ENCODE data around the gene RNF220. TPM values are rescaled to one million over a fixed set of nuclear protein-coding genes. Genes with fewer than 3 reads are reported as not detected.

The RNF220 gene
- total RNA-seq, 1 experiment from 2014 or later = 68.7 TPM

DNA sequence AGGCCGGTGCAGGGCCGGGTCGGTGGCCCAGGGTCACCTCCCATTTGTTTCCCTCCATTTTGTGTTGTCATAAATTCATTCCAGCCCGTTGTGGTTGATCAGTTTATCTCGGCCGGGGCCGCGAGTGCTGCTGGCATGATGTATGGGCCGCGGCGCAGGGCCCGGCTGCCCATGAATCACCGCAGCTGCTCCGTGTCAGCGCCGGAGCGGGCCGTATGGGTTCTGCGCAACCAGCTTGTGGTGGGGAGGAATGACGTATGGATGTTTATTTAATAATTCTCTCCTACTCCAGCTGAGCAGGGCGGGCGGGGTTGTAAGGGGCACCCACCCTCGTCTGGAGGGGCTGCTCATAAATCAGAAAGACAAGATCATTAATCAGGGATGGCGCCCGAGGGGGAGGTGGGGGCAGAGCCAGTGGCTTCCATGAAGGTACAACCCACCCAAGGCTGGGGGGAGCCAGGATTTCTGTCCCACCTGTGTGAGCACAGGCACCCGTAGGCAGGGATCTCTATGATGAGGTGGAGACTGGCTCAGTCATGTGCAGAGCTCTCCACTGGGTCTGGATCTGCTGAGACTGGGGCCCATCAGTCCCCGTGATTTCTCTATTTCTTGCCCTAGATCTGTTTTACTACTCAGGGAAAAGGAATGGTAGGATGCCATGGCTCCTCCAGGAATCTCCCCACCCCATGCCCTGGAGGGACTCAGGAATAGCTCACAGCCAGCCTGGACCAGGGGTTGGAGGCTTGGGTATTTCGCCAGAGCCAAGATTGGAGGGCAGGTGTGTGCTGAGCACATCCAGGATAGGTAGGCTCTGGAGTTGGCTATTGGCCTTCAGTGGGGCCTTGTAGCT lies 241.4 kb downstream of the RNF220 start:
- no TSS peak for BruUV-seq (replicated peaks)
- no peak overlapping the region for H3K4me3 Mint-ChIP-seq (ENCODE audit: low read depth, unreplicated experiment)
- no peak for TF ChIP-seq CTCF (IDR thresholded peaks at IDR 0.05; ENCODE audit: unreplicated experiment)
- no peaks in the 10 kb centered on the region for H3K4me1 Mint-ChIP-seq (ENCODE audit: low read depth, unreplicated experiment)
- peaks cover 28% of the 10 kb centered on the region for H3K36me3 Mint-ChIP-seq (ENCODE audit: insufficient read depth, unreplicated experiment)
- no peaks in the 10 kb centered on the region for H3K27me3 Mint-ChIP-seq (ENCODE audit: unreplicated experiment)
- no peak overlapping the region for H3K27ac Mint-ChIP-seq (ENCODE audit: unreplicated experiment)
- CTCF ChIA-PET = interaction anchor here (0.5 kb wide), 1 partner anchor 638 kb away, joined by 7 read pairs; no protein-coding TSS in a partner anchor
- no peak for DNase-seq
- H3K9me3 Mint-ChIP-seq (ENCODE audit: low read depth, unreplicated experiment) = no peaks in the 10 kb centered on the region
- intact Hi-C loops (cut with micrococcal nuclease; ENCODE audit: unreplicated experiment) = no loop called here

DNA sequence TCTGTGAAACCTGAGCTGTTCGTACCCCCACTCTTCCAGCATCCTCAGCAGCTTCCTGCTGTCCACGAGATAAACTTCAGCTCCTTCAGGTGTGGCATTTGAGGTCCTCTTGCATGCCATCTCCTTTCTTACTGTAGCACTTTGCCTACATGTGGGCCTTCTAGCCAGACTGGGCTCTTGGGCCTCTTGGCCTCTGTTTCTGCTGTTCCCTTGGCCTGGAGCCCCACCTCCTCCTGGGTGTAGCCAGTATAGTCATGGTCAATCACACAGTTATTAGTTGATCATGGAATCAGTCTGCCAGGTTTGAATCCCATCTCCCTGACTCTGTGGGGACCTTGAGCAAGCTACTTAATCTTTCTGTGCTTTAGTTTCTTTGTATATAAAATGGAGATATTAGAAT lies 242.8 kb downstream of the RNF220 start:
- H3K9me3 Mint-ChIP-seq (ENCODE audit: low read depth, unreplicated experiment) = no peaks in the 10 kb centered on the region
- no peak overlapping the region for H3K27ac Mint-ChIP-seq (ENCODE audit: unreplicated experiment)
- intact Hi-C loops (cut with micrococcal nuclease; ENCODE audit: unreplicated experiment) = no loop called here
- no peak overlapping the region for H3K4me3 Mint-ChIP-seq (ENCODE audit: low read depth, unreplicated experiment)
- no peak for DNase-seq
- no peak for TF ChIP-seq CTCF (IDR thresholded peaks at IDR 0.05; ENCODE audit: unreplicated experiment)
- H3K4me1 Mint-ChIP-seq (ENCODE audit: low read depth, unreplicated experiment) = no peaks in the 10 kb centered on the region
- CTCF ChIA-PET = interaction anchor here (0.8 kb wide), 1 partner anchor 38 kb away, joined by 3 read pairs; no protein-coding TSS in a partner anchor
- H3K27me3 Mint-ChIP-seq (ENCODE audit: unreplicated experiment) = no peaks in the 10 kb centered on the region
- H3K36me3 Mint-ChIP-seq (ENCODE audit: insufficient read depth, unreplicated experiment) = peaks cover 26% of the 10 kb centered on the region
- no TSS peak for BruUV-seq (replicated peaks)

- CTCF ChIA-PET = interaction anchor here (0.8 kb wide), 1 partner anchor 39 kb away, joined by 3 read pairs; no protein-coding TSS in a partner anchor
- H3K4me1 Mint-ChIP-seq (ENCODE audit: low read depth, unreplicated experiment) = no peaks in the 10 kb centered on the region
Observed at GRCh38 chr1:44648529-44649250, 243.6 kb downstream of the RNF220 start.

GRCh38 chr1:44649788-44650158 lies 244.7 kb downstream of the RNF220 start:
- Mint-ChIP-seq H3K4me3 (ENCODE audit: low read depth, unreplicated experiment) (no peak overlapping the region), H3K4me1 (ENCODE audit: low read depth, unreplicated experiment) (no peaks in the 10 kb centered on the region), H3K36me3 (ENCODE audit: insufficient read depth, unreplicated experiment) (peaks cover 18% of the 10 kb centered on the region), H3K27ac (ENCODE audit: unreplicated experiment) (no peak overlapping the region), H3K27me3 (ENCODE audit: unreplicated experiment) (no peaks in the 10 kb centered on the region), H3K9me3 (ENCODE audit: low read depth, unreplicated experiment) (no peaks in the 10 kb centered on the region)
- no TSS peak for BruUV-seq (replicated peaks)
- no peak for DNase-seq
- CTCF ChIA-PET = no interaction called here
- intact Hi-C loops (cut with micrococcal nuclease; ENCODE audit: unreplicated experiment) = no loop called here
- TF ChIP-seq CTCF (IDR thresholded peaks at IDR 0.05; ENCODE audit: unreplicated experiment) = no peak

More at GRCh38 chr1:44648529-44649250, 243.6 kb downstream of the RNF220 start:
- no peak for DNase-seq
- H3K27me3 Mint-ChIP-seq (ENCODE audit: unreplicated experiment) = no peaks in the 10 kb centered on the region
- intact Hi-C loops (cut with micrococcal nuclease; ENCODE audit: unreplicated experiment) = no loop called here
- BruUV-seq (replicated peaks) = no TSS peak
- TF ChIP-seq CTCF (IDR thresholded peaks at IDR 0.05; ENCODE audit: unreplicated experiment) = no peak
- no peak overlapping the region for H3K27ac Mint-ChIP-seq (ENCODE audit: unreplicated experiment)
- H3K9me3 Mint-ChIP-seq (ENCODE audit: low read depth, unreplicated experiment) = no peaks in the 10 kb centered on the region
- H3K4me3 Mint-ChIP-seq (ENCODE audit: low read depth, unreplicated experiment) = no peak overlapping the region
- peaks cover 21% of the 10 kb centered on the region for H3K36me3 Mint-ChIP-seq (ENCODE audit: insufficient read depth, unreplicated experiment)
